Measurements from ENCODE around the gene OR8H1.

GRCh38 chr11:56340289-56340688 lies 48.2 kb upstream of the OR8H1 start:
- no peak for TF ChIP-seq CTCF (IDR thresholded peaks at IDR 0.05)
- no peak for TF ChIP-seq EP300 (IDR thresholded peaks at IDR 0.05; ENCODE audit: borderline replicate concordance in 1 of 2, low read depth in 1 of 2, low read length in 1 of 2)
- TF ChIP-seq RCOR1 (IDR thresholded peaks at IDR 0.05; ENCODE audit: low read length): no peak
- TF ChIP-seq SMC3 (IDR thresholded peaks at IDR 0.05; ENCODE audit: low read depth, low read length): no peak
- TF ChIP-seq TEAD4 (IDR thresholded peaks at IDR 0.05; ENCODE audit: borderline replicate concordance, insufficient read depth): no peak
- TF ChIP-seq, protein P1, sequence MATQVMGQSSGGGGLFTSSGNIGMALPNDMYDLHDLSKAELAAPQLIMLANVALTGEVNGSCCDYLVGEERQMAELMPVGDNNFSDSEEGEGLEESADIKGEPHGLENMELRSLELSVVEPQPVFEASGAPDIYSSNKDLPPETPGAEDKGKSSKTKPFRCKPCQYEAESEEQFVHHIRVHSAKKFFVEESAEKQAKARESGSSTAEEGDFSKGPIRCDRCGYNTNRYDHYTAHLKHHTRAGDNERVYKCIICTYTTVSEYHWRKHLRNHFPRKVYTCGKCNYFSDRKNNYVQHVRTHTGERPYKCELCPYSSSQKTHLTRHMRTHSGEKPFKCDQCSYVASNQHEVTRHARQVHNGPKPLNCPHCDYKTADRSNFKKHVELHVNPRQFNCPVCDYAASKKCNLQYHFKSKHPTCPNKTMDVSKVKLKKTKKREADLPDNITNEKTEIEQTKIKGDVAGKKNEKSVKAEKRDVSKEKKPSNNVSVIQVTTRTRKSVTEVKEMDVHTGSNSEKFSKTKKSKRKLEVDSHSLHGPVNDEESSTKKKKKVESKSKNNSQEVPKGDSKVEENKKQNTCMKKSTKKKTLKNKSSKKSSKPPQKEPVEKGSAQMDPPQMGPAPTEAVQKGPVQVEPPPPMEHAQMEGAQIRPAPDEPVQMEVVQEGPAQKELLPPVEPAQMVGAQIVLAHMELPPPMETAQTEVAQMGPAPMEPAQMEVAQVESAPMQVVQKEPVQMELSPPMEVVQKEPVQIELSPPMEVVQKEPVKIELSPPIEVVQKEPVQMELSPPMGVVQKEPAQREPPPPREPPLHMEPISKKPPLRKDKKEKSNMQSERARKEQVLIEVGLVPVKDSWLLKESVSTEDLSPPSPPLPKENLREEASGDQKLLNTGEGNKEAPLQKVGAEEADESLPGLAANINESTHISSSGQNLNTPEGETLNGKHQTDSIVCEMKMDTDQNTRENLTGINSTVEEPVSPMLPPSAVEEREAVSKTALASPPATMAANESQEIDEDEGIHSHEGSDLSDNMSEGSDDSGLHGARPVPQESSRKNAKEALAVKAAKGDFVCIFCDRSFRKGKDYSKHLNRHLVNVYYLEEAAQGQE (IDR thresholded peaks at IDR 0.05; ENCODE audit: low read depth, low read length): no peak
- no peak for TF ChIP-seq MXI1 (IDR thresholded peaks at IDR 0.05; ENCODE audit: low read depth, low read length)
- TF ChIP-seq RFX5 (IDR thresholded peaks at IDR 0.05; ENCODE audit: low read length): no peak
- TF ChIP-seq CHD2 (IDR thresholded peaks at IDR 0.05; ENCODE audit: low read length, partially characterized antibody): no peak
- no peak for TF ChIP-seq GABPA (IDR thresholded peaks at IDR 0.05; ENCODE audit: low read depth)
- TF ChIP-seq POLR2AphosphoS5 (IDR thresholded peaks at IDR 0.05; ENCODE audit: low read depth, low read length): no peak

All from SK-N-SH (cell line).